Endothelial cell of umbilical vein (primary cell): ENCODE measurements around the gene PALM. TPM values are rescaled to one million over a fixed set of nuclear protein-coding genes. Genes with fewer than 3 reads are reported as not detected.

Experiments used
- BruUV-seq: library from RNA; stranded (reverse); fragments of 400-500 nt; replicated peaks from 2 replicates; lab custom pipeline; 2021; lab: Mats Ljungman, UMichigan
- CTCF ChIA-PET: fragments of 300-600, 350-600 bp; sonication (Branson Sonifier 250); formaldehyde crosslinking; loops from one replicate; lab custom pipeline; 2021; ENCODE audit warnings: antibody characterized with exemption, inconsistent platforms; lab: Charles Lee
- POLR2A ChIA-PET: fragments of 300-600, 350-600 bp; sonication (Branson Sonifier 250); formaldehyde crosslinking; loops from one replicate; lab custom pipeline; 2021; ENCODE audit warnings: antibody characterized with exemption, inconsistent platforms; lab: Charles Lee
- DNase-seq: peaks from one replicate; pipeline ENCODE4 v3.0.0-alpha.2; 2011; ENCODE audit warnings: low read depth, low spot score
- FAIRE-seq: peaks from 2 replicates; lab custom pipeline; 2011; peaks lifted over from hg19 to GRCh38; lab: Jason Lieb, UNC
- H2AFZ ChIP-seq: 2 replicates; pipeline ENCODE4 v1.6.0; 2012; ENCODE audit warnings: low read depth, low read length, control low read depth, inconsistent platforms
- H3K27ac ChIP-seq: 2 replicates; pipeline ENCODE4 v1.5.1; 2011; ENCODE audit warnings: low read depth, mild to moderate bottlenecking, control low read depth, low read length, moderate library complexity; ENCODE audit not compliant: insufficient read depth
- H3K27me3 ChIP-seq, 2 experiments: 2 replicates each; pipeline versions ENCODE4 v1.6.0 to v1.6.1; 2011; ENCODE audit warnings: low read length in 2 of 2, mixed read lengths in 1 of 2; ENCODE audit not compliant: control insufficient read depth in 2 of 2, insufficient read depth in 2 of 2
- H3K36me3 ChIP-seq, 2 experiments: 2 replicates in 1 of 2; 3 replicates in 1 of 2; pipeline ENCODE4 v1.5.1; 2011; ENCODE audit warnings: low read length in 2 of 2, mild to moderate bottlenecking in 1 of 2, moderate library complexity in 1 of 2; ENCODE audit not compliant: control insufficient read depth in 2 of 2, insufficient read depth in 2 of 2; ENCODE audit errors: extremely low read depth in 1 of 2
- H3K4me1 ChIP-seq: 3 replicates; pipeline ENCODE4 v1.5.1; 2011; ENCODE audit warnings: mild to moderate bottlenecking, low read length; ENCODE audit not compliant: control insufficient read depth, insufficient read depth; ENCODE audit errors: extremely low read depth
- H3K4me2 ChIP-seq: 2 replicates; pipeline ENCODE4 v1.6.1; 2011; ENCODE audit warnings: low read length, control low read depth, mixed read lengths; ENCODE audit not compliant: insufficient read depth
- H3K4me3 ChIP-seq, 3 experiments: fragments of 200-600 bp in 1 of 3; sonication (generic), shearing (Covaris generic) in 1 of 3; replicated peaks in 1 of 3; 2 replicates each; pipeline ENCODE4 v1.5.1; 2011 to 2016; ENCODE audit warnings: control low read depth in 3 of 3, low read length in 3 of 3, mild to moderate bottlenecking in 2 of 3, inconsistent platforms in 1 of 3, low read depth in 1 of 3, moderate library complexity in 1 of 3; ENCODE audit not compliant: insufficient read depth in 1 of 3
- H3K79me2 ChIP-seq: 2 replicates; pipeline ENCODE4 v1.6.0; 2012; ENCODE audit warnings: low read length, inconsistent platforms; ENCODE audit not compliant: control insufficient read depth, insufficient read depth
- H3K9ac ChIP-seq: replicated peaks from 2 replicates; pipeline ENCODE3; 2011; ENCODE audit warnings: low read length, control low read depth; ENCODE audit not compliant: insufficient read depth; ENCODE audit errors: extremely low read depth
- H3K9me1 ChIP-seq: replicated peaks from 3 replicates; pipeline ENCODE4 v1.6.0; 2011; ENCODE audit warnings: mild to moderate bottlenecking, low read length; ENCODE audit not compliant: control insufficient read depth, insufficient read depth; ENCODE audit errors: extremely low read depth
- H3K9me3 ChIP-seq: replicated peaks from 2 replicates; pipeline ENCODE4 v1.5.1; 2012; ENCODE audit warnings: low read length, inconsistent platforms; ENCODE audit not compliant: control insufficient read depth, insufficient read depth
- H4K20me1 ChIP-seq: replicated peaks from 2 replicates; pipeline ENCODE3; 2011; ENCODE audit warnings: mild to moderate bottlenecking, low read length; ENCODE audit not compliant: control insufficient read depth, insufficient read depth; ENCODE audit errors: extremely low read depth
- EZH2 ChIP-seq: IDR thresholded peaks from 2 replicates; pipeline ENCODE4 v1.6.1; 2012; ENCODE audit warnings: borderline replicate concordance, low read depth, mild to moderate bottlenecking, moderate library complexity, low read length, inconsistent platforms; ENCODE audit not compliant: severe bottlenecking
- FOS ChIP-seq: IDR thresholded peaks from 2 replicates; pipeline ENCODE4 v1.6.1; 2011; ENCODE audit warnings: mild to moderate bottlenecking, low read length, moderate library complexity, borderline replicate concordance; ENCODE audit not compliant: insufficient read depth
- GATA2 ChIP-seq: IDR thresholded peaks from 2 replicates; pipeline ENCODE4 v1.7.0; 2011; ENCODE audit warnings: low read depth, mild to moderate bottlenecking, moderate library complexity, mixed read lengths, low read length; ENCODE audit not compliant: insufficient read length, insufficient read depth
- JUN ChIP-seq: IDR thresholded peaks from 2 replicates; pipeline ENCODE4 v1.6.1; 2011; ENCODE audit warnings: borderline replicate concordance, low read depth; ENCODE audit not compliant: insufficient read length, insufficient read depth
- MAX ChIP-seq: IDR thresholded peaks from 2 replicates; pipeline ENCODE4 v1.6.1; 2011; ENCODE audit not compliant: insufficient read depth, insufficient read length
- MYC ChIP-seq: IDR thresholded peaks from one replicate; pipeline ENCODE4 v1.6.1; 2011; ENCODE audit warnings: mild to moderate bottlenecking, low read depth, low read length
- POLR2A ChIP-seq: IDR thresholded peaks from 2 replicates; pipeline ENCODE4 v1.6.1; 2012; ENCODE audit warnings: low read depth, mild to moderate bottlenecking, control low read depth, low read length
- POLR2AphosphoS5 ChIP-seq: IDR thresholded peaks from 2 replicates; pipeline ENCODE4 v1.6.1; 2012; ENCODE audit warnings: low read depth, mild to moderate bottlenecking, control low read depth, low read length, moderate library complexity; ENCODE audit not compliant: insufficient read depth
- dilution Hi-C: fragments of 300-500 bp; cut with MboI; formaldehyde crosslinking; loops from one replicate; pipeline ENCODE4 v1.15.0; 2019; ENCODE audit warnings: low sequenced_read_pairs; ENCODE audit not compliant: extremely low pct_ligation_motif_present
- intact Hi-C: fragments of 100-400 bp; cut with micrococcal nuclease; formaldehyde crosslinking; loops from one replicate; pipeline ENCODE4 v1.10.0; 2022
- polyA plus RNA-seq, 4 experiments: library from polyadenylated mRNA; depleted of rRNA in 3 of 4; stranded (reverse) in 3 of 4; unstranded in 1 of 4; fragments of >200 nt; gene quantifications; 2 replicates each; pipeline versions ENCODE4 v1.2.1 to v1.2.3, GENCODE V29; 2011 to 2012; ENCODE audit warnings: missing spikeins in 1 of 4
- total RNA-seq: library from RNA; stranded (reverse); gene quantifications from 2 replicates; pipeline ENCODE4 v1.2.3, GENCODE V29; 2021
- TF ChIP-seq, protein P1 (sequence below), 2 donors: IDR thresholded peaks; 1 replicate in 1 of 2; 2 replicates in 1 of 2; pipeline ENCODE4 v1.5.1; 2011; ENCODE audit warnings: low read length in 2 of 2, mild to moderate bottlenecking in 2 of 2, moderate library complexity in 2 of 2, control low read depth in 1 of 2, inconsistent platforms in 1 of 2, low read depth in 1 of 2; ENCODE audit not compliant: insufficient read depth in 1 of 2; ENCODE audit errors: extremely low read depth in 1 of 2

Gene PALM
- total and polyA plus RNA-seq, 2 donors (not counting 3 experiments of a cell fraction or from before 2014, with no cell fraction given): 3.9 to 31.8 TPM

- Histone ChIP-seq H4K20me1 (no peaks in the 10 kb centered on the region), H3K9me1 (no peaks in the 10 kb centered on the region), H3K4me3 (no peak overlapping the region), H3K27me3 (no peaks in the 10 kb centered on the region), H3K27ac (no peak overlapping the region), H3K36me3 (no peaks in the 10 kb centered on the region), H3K79me2 (no peaks in the 10 kb centered on the region), H3K9me3 (no peaks in the 10 kb centered on the region), H3K9ac (no peak overlapping the region), H2AFZ (no peak overlapping the region), H3K4me1 (no peaks in the 10 kb centered on the region), H3K4me2 (no peak overlapping the region)
- DNase-seq: no peak
- CTCF ChIA-PET: interaction anchor here (0.7 to 0.8 kb wide), 3 partner anchors 11 to 40 kb away, joined by 3 to 5 read pairs (median 4); no protein-coding TSS in a partner anchor
- intact Hi-C loops (no loop called here), dilution Hi-C loops (no loop called here)
- BruUV-seq: no TSS peak
- POLR2A ChIA-PET: no interaction called here
- TF ChIP-seq JUN (no peak), GATA2 (no peak), MAX (no peak), POLR2A (no peak), FOS (no peak), POLR2AphosphoS5 (no peak), MYC (no peak), EZH2 (no peak)
- TF ChIP-seq, protein P1, sequence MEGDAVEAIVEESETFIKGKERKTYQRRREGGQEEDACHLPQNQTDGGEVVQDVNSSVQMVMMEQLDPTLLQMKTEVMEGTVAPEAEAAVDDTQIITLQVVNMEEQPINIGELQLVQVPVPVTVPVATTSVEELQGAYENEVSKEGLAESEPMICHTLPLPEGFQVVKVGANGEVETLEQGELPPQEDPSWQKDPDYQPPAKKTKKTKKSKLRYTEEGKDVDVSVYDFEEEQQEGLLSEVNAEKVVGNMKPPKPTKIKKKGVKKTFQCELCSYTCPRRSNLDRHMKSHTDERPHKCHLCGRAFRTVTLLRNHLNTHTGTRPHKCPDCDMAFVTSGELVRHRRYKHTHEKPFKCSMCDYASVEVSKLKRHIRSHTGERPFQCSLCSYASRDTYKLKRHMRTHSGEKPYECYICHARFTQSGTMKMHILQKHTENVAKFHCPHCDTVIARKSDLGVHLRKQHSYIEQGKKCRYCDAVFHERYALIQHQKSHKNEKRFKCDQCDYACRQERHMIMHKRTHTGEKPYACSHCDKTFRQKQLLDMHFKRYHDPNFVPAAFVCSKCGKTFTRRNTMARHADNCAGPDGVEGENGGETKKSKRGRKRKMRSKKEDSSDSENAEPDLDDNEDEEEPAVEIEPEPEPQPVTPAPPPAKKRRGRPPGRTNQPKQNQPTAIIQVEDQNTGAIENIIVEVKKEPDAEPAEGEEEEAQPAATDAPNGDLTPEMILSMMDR (IDR thresholded peaks at IDR 0.05; ENCODE audit: extremely low read depth in 1 of 2, insufficient read depth in 1 of 2, low read depth in 1 of 2, low read length in 2 of 2): no peak
- FAIRE-seq: no peak
These were observed 14.0 kb upstream of the PALM start for GRCh38 chr19:694481-695351.
